Measurements from ENCODE around the gene LRRC4C. TPM values are rescaled to one million over a fixed set of nuclear protein-coding genes. Genes with fewer than 3 reads are reported as not detected.

The LRRC4C gene
- total RNA-seq, 1 donor from 2014 or later = 16.9 TPM

DNA sequence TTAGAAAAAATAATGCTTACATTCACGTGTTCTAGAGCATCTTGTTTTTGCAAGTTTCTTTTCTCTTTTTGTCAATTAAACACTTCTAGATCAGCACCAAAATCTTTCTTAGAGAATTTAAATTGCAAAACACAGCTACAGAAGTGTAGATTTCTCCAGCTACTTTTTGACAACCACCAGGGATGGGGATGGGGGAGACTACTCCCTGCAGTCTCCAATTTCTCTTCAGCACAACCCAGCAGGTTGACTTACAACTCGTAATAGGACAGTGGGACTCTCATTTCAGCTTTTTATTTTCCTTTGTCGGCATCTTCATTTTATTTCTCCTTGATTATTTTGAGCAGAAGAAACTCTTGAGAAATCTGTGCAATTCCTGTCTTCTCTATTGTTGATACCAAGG lies 441.2 kb downstream of the LRRC4C start:
- Mint-ChIP-seq H3K36me3 (no peaks in the 10 kb centered on the region), H3K27ac (no peak overlapping the region), H3K27me3 (ENCODE audit: low read depth) (peaks cover 6% of the 10 kb centered on the region), H3K9me3 (no peaks in the 10 kb centered on the region), H3K4me3 (no peak overlapping the region), H3K4me1 (no peaks in the 10 kb centered on the region)
- TF ChIP-seq, protein P1, sequence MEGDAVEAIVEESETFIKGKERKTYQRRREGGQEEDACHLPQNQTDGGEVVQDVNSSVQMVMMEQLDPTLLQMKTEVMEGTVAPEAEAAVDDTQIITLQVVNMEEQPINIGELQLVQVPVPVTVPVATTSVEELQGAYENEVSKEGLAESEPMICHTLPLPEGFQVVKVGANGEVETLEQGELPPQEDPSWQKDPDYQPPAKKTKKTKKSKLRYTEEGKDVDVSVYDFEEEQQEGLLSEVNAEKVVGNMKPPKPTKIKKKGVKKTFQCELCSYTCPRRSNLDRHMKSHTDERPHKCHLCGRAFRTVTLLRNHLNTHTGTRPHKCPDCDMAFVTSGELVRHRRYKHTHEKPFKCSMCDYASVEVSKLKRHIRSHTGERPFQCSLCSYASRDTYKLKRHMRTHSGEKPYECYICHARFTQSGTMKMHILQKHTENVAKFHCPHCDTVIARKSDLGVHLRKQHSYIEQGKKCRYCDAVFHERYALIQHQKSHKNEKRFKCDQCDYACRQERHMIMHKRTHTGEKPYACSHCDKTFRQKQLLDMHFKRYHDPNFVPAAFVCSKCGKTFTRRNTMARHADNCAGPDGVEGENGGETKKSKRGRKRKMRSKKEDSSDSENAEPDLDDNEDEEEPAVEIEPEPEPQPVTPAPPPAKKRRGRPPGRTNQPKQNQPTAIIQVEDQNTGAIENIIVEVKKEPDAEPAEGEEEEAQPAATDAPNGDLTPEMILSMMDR (IDR thresholded peaks at IDR 0.05; ENCODE audit: unreplicated experiment) = no peak
- DNase-seq (ENCODE audit: low spot score in 2 of 2, unreplicated experiment in 2 of 2) = no peak

DNA sequence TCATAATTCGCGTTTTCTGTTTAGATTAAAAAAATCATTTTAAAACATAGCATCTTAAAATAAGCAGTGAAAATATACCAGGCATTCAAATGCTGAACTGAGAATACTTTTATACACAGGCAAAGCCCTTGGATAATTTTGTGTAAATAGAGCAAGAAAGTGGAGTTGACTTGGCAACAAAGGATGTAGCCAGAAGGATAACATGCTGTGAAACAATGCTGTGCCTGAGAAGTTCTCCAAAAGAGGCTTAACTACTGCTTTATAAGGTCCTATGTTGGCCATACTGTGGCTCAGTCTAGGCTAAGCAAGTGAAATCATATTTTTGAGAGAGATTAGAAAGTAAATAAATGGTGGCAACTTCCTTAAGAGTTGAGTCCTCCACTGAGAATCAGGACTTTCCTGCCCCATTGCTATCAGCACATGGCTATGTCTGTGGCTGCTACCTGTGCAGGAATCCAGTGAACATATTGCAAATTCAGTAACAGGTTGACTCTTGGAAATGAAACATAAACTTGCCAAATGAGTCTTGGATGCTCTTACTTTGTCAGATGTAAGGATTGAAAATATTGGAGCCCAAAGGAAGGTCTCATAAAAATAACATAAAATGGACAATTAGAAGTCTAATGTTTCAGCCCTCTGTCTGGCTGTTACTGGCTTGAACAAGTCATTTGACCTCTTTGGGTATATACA lies 448.9 kb downstream of the LRRC4C start:
- H3K36me3 Mint-ChIP-seq = no peaks in the 10 kb centered on the region
- no peak for DNase-seq (ENCODE audit: low spot score in 2 of 2, unreplicated experiment in 2 of 2)
- no peaks in the 10 kb centered on the region for H3K9me3 Mint-ChIP-seq
- H3K27ac Mint-ChIP-seq = no peak overlapping the region
- no peak overlapping the region for H3K4me3 Mint-ChIP-seq
- H3K27me3 Mint-ChIP-seq (ENCODE audit: low read depth) = no peaks in the 10 kb centered on the region
- H3K4me1 Mint-ChIP-seq = no peaks in the 10 kb centered on the region
- TF ChIP-seq, protein P1 (IDR thresholded peaks at IDR 0.05; ENCODE audit: unreplicated experiment) = no peak

DNA sequence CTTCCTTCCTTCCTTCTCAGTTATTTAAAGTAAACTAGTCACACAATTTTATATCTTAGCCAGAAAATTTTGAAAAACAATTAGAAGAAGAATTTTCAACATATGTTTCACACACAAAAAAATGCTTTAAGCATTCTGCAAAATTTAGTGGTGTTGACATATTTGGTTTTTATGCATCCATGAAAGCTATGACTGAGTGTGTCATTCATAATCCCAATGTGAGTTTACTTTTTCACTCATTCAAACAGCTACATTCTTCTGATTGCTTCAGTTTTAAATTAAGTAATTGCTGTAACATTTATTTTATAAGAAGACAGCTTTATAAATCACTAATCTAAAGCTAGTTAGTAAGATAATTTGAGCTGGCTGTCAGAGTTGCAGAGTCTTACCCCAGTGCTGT lies 453.5 kb downstream of the LRRC4C start:
- no peak for DNase-seq (ENCODE audit: low spot score in 2 of 2, unreplicated experiment in 2 of 2)
- Mint-ChIP-seq H3K4me1 (no peaks in the 10 kb centered on the region), H3K36me3 (no peaks in the 10 kb centered on the region), H3K4me3 (no peak overlapping the region), H3K9me3 (no peaks in the 10 kb centered on the region), H3K27ac (no peak overlapping the region), H3K27me3 (ENCODE audit: low read depth) (no peaks in the 10 kb centered on the region)
- TF ChIP-seq, protein P1 (IDR thresholded peaks at IDR 0.05; ENCODE audit: unreplicated experiment) = no peak

DNA sequence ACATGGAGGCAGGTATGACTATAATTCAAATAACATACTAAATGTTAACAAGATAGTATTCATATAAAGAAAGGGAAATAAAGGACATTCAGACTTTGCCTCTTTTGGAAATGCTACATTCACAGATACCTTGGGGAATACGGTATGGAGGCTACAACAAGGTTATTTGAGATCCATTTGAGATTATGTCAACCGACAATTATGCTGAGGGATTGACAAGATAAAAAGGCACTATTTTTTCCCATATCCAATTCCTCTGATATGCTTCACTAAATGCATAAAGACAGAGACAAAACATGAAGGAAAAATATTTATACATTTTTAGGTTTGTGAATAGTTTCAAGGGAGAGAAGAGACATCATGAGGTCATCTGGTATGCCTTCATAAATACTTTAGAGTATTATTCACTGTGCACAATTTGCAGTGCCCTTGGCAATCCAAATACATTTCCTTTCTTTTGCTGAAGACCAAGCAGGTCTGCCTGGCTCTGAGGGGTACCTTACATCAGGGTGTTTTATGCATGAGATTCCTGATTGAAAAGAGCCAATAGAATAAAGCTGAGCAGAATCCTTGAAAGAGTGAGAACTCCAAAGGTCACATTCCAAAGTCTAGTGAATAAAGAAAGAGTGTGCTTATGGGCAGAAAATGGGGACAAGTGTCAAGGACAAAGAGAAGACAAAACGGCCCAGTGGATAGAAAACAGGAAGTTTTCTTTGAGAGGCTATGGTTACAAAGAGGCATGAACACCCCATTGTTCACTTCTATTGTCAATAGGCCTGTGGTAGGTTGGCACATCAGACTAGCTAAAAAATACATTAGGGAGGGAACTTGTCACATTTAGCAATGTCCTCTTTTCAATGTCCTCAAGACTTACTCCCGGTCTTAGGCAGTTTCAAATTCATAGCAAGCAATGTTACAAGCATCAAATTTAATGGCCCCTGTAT lies 455.8 kb downstream of the LRRC4C start:
- Mint-ChIP-seq H3K36me3 (no peaks in the 10 kb centered on the region), H3K4me1 (no peaks in the 10 kb centered on the region), H3K9me3 (no peaks in the 10 kb centered on the region), H3K27ac (no peak overlapping the region), H3K27me3 (ENCODE audit: low read depth) (no peaks in the 10 kb centered on the region), H3K4me3 (no peak overlapping the region)
- TF ChIP-seq, protein P1 (IDR thresholded peaks at IDR 0.05; ENCODE audit: unreplicated experiment) = no peak
- DNase-seq (ENCODE audit: low spot score in 2 of 2, unreplicated experiment in 2 of 2) = no peak

DNA sequence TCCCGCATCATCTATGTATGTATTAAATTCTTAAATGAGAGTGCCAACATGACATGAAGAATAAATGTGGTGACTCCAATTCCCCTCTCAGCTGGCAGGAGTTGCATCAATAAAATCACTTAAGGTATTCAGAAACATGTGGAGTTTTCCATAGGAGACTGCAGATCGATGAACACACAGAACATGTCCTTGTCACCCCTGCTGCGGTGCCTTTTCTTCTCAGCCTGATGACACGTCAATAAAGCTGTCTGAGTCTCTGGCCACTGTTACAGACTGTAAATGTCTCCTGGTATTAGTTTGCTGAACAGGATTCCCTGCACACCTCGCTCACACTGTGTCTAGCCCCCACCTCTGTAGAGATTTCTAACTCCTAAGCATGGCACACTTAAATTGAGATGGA lies 460.5 kb downstream of the LRRC4C start:
- DNase-seq (ENCODE audit: low spot score in 2 of 2, unreplicated experiment in 2 of 2) = no peak
- Mint-ChIP-seq H3K27ac (no peak overlapping the region), H3K4me3 (no peak overlapping the region), H3K4me1 (no peaks in the 10 kb centered on the region), H3K9me3 (no peaks in the 10 kb centered on the region), H3K27me3 (ENCODE audit: low read depth) (peaks cover 1% of the 10 kb centered on the region), H3K36me3 (no peaks in the 10 kb centered on the region)
- TF ChIP-seq, protein P1 (IDR thresholded peaks at IDR 0.05; ENCODE audit: unreplicated experiment) = no peak

All from mesothelial cell of epicardium (in vitro differentiated cells).